Measurements from ENCODE around the gene NHS.

- TF ChIP-seq CTCF (IDR thresholded peaks at IDR 0.05; ENCODE audit: insufficient read depth, low read length) (no peak), REST (IDR thresholded peaks at IDR 0.05; ENCODE audit: insufficient replicate concordance, low read depth) (no peak)
These were observed 262.2 kb downstream of the NHS start for GRCh38 chrX:17637235-17637634.
